GM12865 (cell line): ENCODE data around the gene GRB10.

Experiments used
- DNase-seq: peaks from one replicate; pipeline ENCODE4 v3.0.0; 2010; ENCODE audit warnings: low read depth
- H3K4me3 ChIP-seq: 2 replicates; pipeline ENCODE4 v1.5.1; 2011; ENCODE audit warnings: mild to moderate bottlenecking, low read depth, low read length, control low read depth
- CTCF ChIP-seq: IDR thresholded peaks from 2 replicates; pipeline ENCODE4 v1.5.1; 2011; ENCODE audit warnings: low read length, control low read depth, low read depth, inconsistent platforms; ENCODE audit not compliant: insufficient read depth; ENCODE audit errors: missing control alignments

The GRB10 gene

DNA sequence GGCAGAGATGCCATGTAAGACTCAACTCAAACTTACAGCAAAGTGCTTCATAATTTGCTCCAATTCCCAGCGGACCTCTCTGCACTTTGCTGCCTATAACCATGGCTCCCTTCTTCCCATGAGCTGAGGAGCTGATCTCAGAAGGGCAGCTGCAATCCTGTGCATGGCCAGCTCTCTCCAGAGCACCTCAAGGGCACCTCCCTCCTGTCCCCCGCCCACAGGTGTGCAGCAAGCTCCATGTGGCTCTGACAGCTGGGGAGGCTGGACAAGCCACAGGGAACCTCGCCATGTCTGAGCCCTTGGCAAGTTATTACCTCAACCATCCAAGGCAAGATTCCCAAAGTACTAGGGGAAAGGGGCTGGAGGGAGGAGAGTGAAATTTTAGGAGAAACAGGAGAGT lies 156.4 kb downstream of the GRB10 start:
- no peak for TF ChIP-seq CTCF
- H3K4me3 ChIP-seq = no peak overlapping the region
- DNase-seq = no peak

GRCh38 chr7:50625360-50625759 lies 157.3 kb downstream of the GRB10 start:
- TF ChIP-seq CTCF = no peak
- DNase-seq = no peak
- no peak overlapping the region for H3K4me3 ChIP-seq

DNA sequence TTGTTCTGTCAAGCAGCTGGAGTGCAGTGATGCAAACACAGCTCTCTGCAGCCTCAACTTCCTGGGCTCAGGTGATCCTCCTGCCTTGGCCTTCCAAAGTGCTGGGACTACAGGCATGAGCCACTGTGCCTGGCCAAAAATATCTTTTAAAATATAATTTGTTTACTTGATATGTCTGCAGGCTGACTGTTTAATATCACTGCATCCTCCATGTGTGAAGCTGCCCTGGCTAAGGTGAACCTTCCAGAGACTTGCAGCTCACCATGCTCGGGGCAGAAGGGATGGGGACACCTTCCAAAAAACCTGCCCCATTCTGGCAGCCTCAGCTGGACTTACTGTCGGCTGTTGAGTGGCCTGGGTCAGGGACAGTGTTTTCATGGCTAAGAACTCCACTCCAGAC lies 159.9 kb downstream of the GRB10 start:
- no peak overlapping the region for H3K4me3 ChIP-seq
- TF ChIP-seq CTCF = no peak
- DNase-seq = no peak

DNA sequence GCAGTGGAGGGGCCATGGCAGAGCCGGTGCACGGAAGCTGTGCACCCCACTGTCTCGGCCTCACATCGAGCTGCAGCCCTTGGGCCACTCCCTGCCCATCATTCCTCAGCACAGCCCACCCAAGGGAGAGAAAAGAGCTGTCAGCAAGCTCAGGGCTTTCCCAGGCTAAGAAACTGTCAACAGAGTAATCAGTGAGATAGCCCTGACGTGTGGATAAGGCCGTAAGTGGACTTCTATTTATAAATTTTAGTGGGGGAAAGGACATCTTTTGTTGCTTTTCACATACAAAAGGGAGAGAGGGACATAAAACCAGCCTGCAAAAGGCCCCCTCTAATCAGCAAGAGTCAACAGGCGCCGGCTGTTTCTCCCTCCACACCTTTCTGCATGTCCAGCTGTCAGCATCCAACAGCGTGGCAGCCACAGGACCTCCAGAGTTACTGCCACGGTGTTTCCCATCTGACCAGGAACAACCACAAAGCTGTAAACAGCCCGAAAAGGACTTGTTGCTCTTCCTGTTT lies 160.7 kb downstream of the GRB10 start:
- no peak for TF ChIP-seq CTCF
- DNase-seq = no peak
- H3K4me3 ChIP-seq = no peak overlapping the region

GRCh38 chr7:50621206-50621605 lies 161.5 kb downstream of the GRB10 start:
- TF ChIP-seq CTCF = no peak
- DNase-seq = no peak
- H3K4me3 ChIP-seq = no peak overlapping the region

DNA sequence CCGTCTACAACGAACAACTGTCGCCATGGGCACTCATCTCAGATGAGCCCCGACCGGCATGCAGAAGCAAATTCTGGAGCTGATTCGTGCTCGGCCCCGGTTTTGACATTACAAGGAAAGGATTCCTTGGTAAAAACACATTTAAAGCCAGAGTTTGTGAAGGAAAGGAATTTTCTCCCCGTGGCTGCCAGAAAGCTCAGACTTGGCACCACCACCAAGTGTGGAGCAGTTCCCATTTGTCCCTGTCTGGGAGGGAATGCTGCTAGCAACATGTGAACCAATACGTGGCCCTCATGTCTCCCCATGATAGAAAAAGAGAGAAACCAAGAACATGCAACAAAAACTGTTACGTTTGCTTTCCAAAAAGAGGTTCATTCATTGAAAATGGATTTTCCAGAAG lies 162.3 kb downstream of the GRB10 start:
- H3K4me3 ChIP-seq = no peak overlapping the region
- TF ChIP-seq CTCF = no peak
- no peak for DNase-seq

GRCh38 chr7:50619684-50620083 lies 163.0 kb downstream of the GRB10 start:
- DNase-seq = no peak
- TF ChIP-seq CTCF = no peak
- no peak overlapping the region for H3K4me3 ChIP-seq
